HepG2 (cell line): ENCODE results near the gene UBAP1L. TPM values are rescaled to one million over a fixed set of nuclear protein-coding genes. Genes with fewer than 3 reads are reported as not detected.
A peak's percentile ranks its signal among the peaks of the same experiment; 100 is the strongest.

Experiments
- ATAC-seq: fragments of 200-7000 bp; cut with Tn5 transposase; 3 replicates; pipeline ENCODE4 v1.9.1; 2020; ENCODE audit warnings: mild to moderate bottlenecking, moderate library complexity
- BruUV-seq: library from RNA; stranded (reverse); fragments of 400-500 nt; replicated peaks from 2 replicates; lab custom pipeline; 2021; lab: Mats Ljungman, UMichigan
- CTCF ChIA-PET: fragments of 300-600 bp; formaldehyde crosslinking; extraction: SDS; loops from one replicate; lab custom pipeline; 2021; ENCODE audit warnings: low total read pairs, inconsistent platforms, low intra/inter-chr PET ratio; lab: Yijun Ruan, JAX
- POLR2A ChIA-PET: fragments of 350-600 bp; sonication (Branson Sonifier 250); formaldehyde crosslinking; loops from one replicate; lab custom pipeline; 2020; ENCODE audit warnings: antibody characterized with exemption, inconsistent platforms; lab: Yijun Ruan, JAX
- DNase-seq: peaks from one replicate; pipeline ENCODE4 v3.0.0-alpha.2; 2015; ENCODE audit warnings: low spot score
- FAIRE-seq: peaks from 3 replicates; lab custom pipeline; 2011; peaks lifted over from hg19 to GRCh38; lab: Jason Lieb, UNC
- H2AFZ ChIP-seq: one replicate; pipeline ENCODE4 v1.6.1; 2011; ENCODE audit warnings: low read length, inconsistent platforms
- H3K27ac ChIP-seq: fragments of 300-600 bp; 3 replicates; pipeline ENCODE4 v1.8.0; 2011; ENCODE audit warnings: mixed run types, mild to moderate bottlenecking, mixed read lengths, low read length, inconsistent platforms; ENCODE audit not compliant: insufficient read depth; ENCODE audit errors: extremely low read length
- H3K27me3 ChIP-seq, 2 experiments: fragments of 200-600 bp in 1 of 2; 2 replicates in 1 of 2; 3 replicates in 1 of 2; pipeline versions ENCODE4 v1.6.0 to v1.8.0; 2011; ENCODE audit warnings: low read length in 2 of 2, mild to moderate bottlenecking in 2 of 2, moderate library complexity in 2 of 2, inconsistent platforms in 1 of 2; ENCODE audit not compliant: insufficient read depth in 2 of 2, control insufficient read depth in 1 of 2
- H3K36me3 ChIP-seq, 2 experiments: fragments of 200-600 bp in 1 of 2; replicated peaks in 1 of 2; 2 replicates in 1 of 2; 3 replicates in 1 of 2; pipeline versions ENCODE4 v1.5.1 to v1.8.0; 2011; ENCODE audit warnings: low read length in 2 of 2, inconsistent platforms in 1 of 2; ENCODE audit not compliant: insufficient read depth in 2 of 2, control insufficient read depth in 1 of 2
- H3K4me1 ChIP-seq: 2 replicates; pipeline ENCODE4 v1.5.1; 2012; ENCODE audit warnings: low read length, inconsistent platforms; ENCODE audit not compliant: insufficient read depth
- H3K4me2 ChIP-seq: 2 replicates; pipeline ENCODE4 v1.6.0; 2011; ENCODE audit warnings: low read depth, low read length, inconsistent platforms
- H3K4me3 ChIP-seq, 3 experiments: fragments of 200-600 bp in 1 of 3; sonication (generic), shearing (Covaris generic) in 1 of 3; replicated peaks in 1 of 3; 2 replicates each; pipeline ENCODE4 v1.5.1; 2011 to 2016; ENCODE audit warnings: low read length in 3 of 3, inconsistent platforms in 2 of 3, low read depth in 2 of 3, mild to moderate bottlenecking in 2 of 3, control low read depth in 1 of 3, mixed read lengths in 1 of 3; ENCODE audit not compliant: insufficient read depth in 1 of 3
- H3K79me2 ChIP-seq: one replicate; pipeline ENCODE4 v1.6.1; 2011; ENCODE audit warnings: low read length, inconsistent platforms; ENCODE audit not compliant: insufficient read depth
- H3K9ac ChIP-seq: 2 replicates; pipeline ENCODE4 v1.6.0; 2011; ENCODE audit warnings: mild to moderate bottlenecking, low read depth, low read length, inconsistent platforms; ENCODE audit not compliant: insufficient read depth
- H3K9me3 ChIP-seq: 2 replicates; pipeline ENCODE4 v1.5.1; 2012; ENCODE audit warnings: mild to moderate bottlenecking, low read length
- H4K20me1 ChIP-seq: 2 replicates; pipeline ENCODE4 v1.6.0; 2011; ENCODE audit warnings: inconsistent platforms, mild to moderate bottlenecking, low read length, moderate library complexity; ENCODE audit not compliant: insufficient read depth
- BATF2 ChIP-seq: sonication (generic); formaldehyde crosslinking; IDR thresholded peaks from 2 replicates; pipeline ENCODE4 v1.8.0; 2022; ENCODE audit warnings: mild to moderate bottlenecking, missing genetic modification reagents, moderate library complexity
- CENPBD1 ChIP-seq: sonication (generic); formaldehyde crosslinking; IDR thresholded peaks from 2 replicates; pipeline ENCODE4 v1.8.0; 2022; ENCODE audit warnings: missing genetic modification reagents, low read depth, mild to moderate bottlenecking, borderline replicate concordance
- GLMP ChIP-seq: sonication (generic); formaldehyde crosslinking; IDR thresholded peaks from 2 replicates; pipeline ENCODE4 v1.9.0; 2021; ENCODE audit warnings: missing genetic modification reagents, mild to moderate bottlenecking, borderline replicate concordance
- HDAC1 ChIP-seq: sonication (generic); formaldehyde crosslinking; IDR thresholded peaks from 2 replicates; pipeline ENCODE4 v1.5.1; 2020; ENCODE audit warnings: mild to moderate bottlenecking, missing genetic modification reagents
- PCBP1 ChIP-seq: fragments of 200-400 bp; formaldehyde crosslinking; IDR thresholded peaks from 2 replicates; pipeline ENCODE4 v1.6.1; 2017; ENCODE audit warnings: mild to moderate bottlenecking, low read depth, low read length, borderline replicate concordance
- SOX6 ChIP-seq, 2 experiments: fragments of 450-650 bp in 1 of 2; sonication (generic) in 1 of 2; formaldehyde crosslinking in 1 of 2; IDR thresholded peaks; 2 replicates each; pipeline versions ENCODE4 v1.4.0 to v1.6.1; 2017 to 2020; ENCODE audit warnings: antibody characterized with exemption in 1 of 2, mild to moderate bottlenecking in 1 of 2, missing genetic modification reagents in 1 of 2
- ZBTB10 ChIP-seq: sonication (generic); formaldehyde crosslinking; IDR thresholded peaks from 2 replicates; pipeline ENCODE4 v1.4.0; 2020; ENCODE audit warnings: missing genetic modification reagents, borderline replicate concordance
- ZBTB4 ChIP-seq: sonication (generic); formaldehyde crosslinking; IDR thresholded peaks from 2 replicates; pipeline ENCODE4 v1.4.0; 2020; ENCODE audit warnings: missing genetic modification reagents, mild to moderate bottlenecking, borderline replicate concordance
- ZFP82 ChIP-seq: sonication (generic); formaldehyde crosslinking; IDR thresholded peaks from 2 replicates; pipeline ENCODE4 v1.5.1; 2020; ENCODE audit warnings: mild to moderate bottlenecking, missing genetic modification reagents, borderline replicate concordance
- ZNF576 ChIP-seq: sonication (generic); formaldehyde crosslinking; IDR thresholded peaks from 2 replicates; pipeline ENCODE4 v1.4.0; 2020; ENCODE audit warnings: mild to moderate bottlenecking, missing genetic modification reagents
- ZNF644 ChIP-seq: IDR thresholded peaks from 2 replicates; pipeline ENCODE4 v1.6.1; 2016; ENCODE audit warnings: low read depth
- ZNF761 ChIP-seq: sonication (generic); formaldehyde crosslinking; conservative IDR thresholded peaks from 2 replicates; pipeline ENCODE4 v1.4.0; 2020; ENCODE audit warnings: mild to moderate bottlenecking, missing genetic modification reagents
- WGBS: methylation state at CpG from one replicate; pipeline ENCODE4 v1.1.6; 2017; ENCODE audit warnings: low lambda C conversion rate; 5-methylcytosine and 5-hydroxymethylcytosine counted together
- in situ Hi-C: cut with HindIII; loops from 2 replicates; pipeline ENCODE4 v1.10.0; 2017; ENCODE audit warnings: low pct_unique_long_range_greater_than_20kb; ENCODE audit not compliant: extremely low pct_ligation_motif_present
- intact Hi-C: fragments of 100-400 bp; cut with micrococcal nuclease; formaldehyde crosslinking; loops from one replicate; pipeline ENCODE4 v1.10.0; 2022; ENCODE audit not compliant: unreplicated experiment
- polyA plus RNA-seq, 8 experiments: library from polyadenylated mRNA; depleted of rRNA in 3 of 8; stranded (reverse) in 7 of 8; unstranded in 1 of 8; fragments of >200 nt; fragmentation: Illumina TruSeq in 4 of 8; extraction: Trizol in 4 of 8; gene quantifications; 2 replicates each; pipeline versions ENCODE4 v1.2.1 to v1.2.3, GENCODE V29; 2011 to 2016; ENCODE audit warnings: low read depth in 4 of 8, missing spikeins in 1 of 8, mixed read lengths in 1 of 8; ENCODE audit not compliant: insufficient read depth in 1 of 8
- total RNA-seq, 5 experiments: library from RNA; depleted of rRNA; stranded (reverse); fragments of >200 nt; fragmentation: Illumina TruSeq; extraction: Trizol; gene quantifications; 2 replicates each; pipeline ENCODE4 v1.2.3, GENCODE V29; 2016; ENCODE audit warnings: low read depth in 1 of 5

The UBAP1L gene
- total and polyA plus RNA-seq, 2 of the 13 experiments (the other 11 are each of a cell fraction or from before 2014, with no cell fraction given): 0.86 to 1.4 TPM

- Histone ChIP-seq H4K20me1 (peaks cover 6% of the 10 kb centered on the region), H3K9me3 (peaks cover 14% of the 10 kb centered on the region; the same call in 1 of the 2 replicates), H3K36me3 (peaks cover 16 to 22% of the 10 kb centered on the region in 2 experiments), H3K9ac (peak overlapping the region; percentile 92), H3K4me1 (peaks cover 22% of the 10 kb centered on the region), H3K79me2 (peaks cover 19% of the 10 kb centered on the region), H3K4me3 (peak overlapping the region; percentile 87 to 97 (median 89)), H2AFZ (no peak overlapping the region), H3K27me3 (no peaks in the 10 kb centered on the region; a peak in 1 of 5 replicates), H3K27ac (peak overlapping the region; percentile 73), H3K4me2 (peak overlapping the region; percentile 96)
- WGBS: 0% methylated on average over 8 of the region's 93 CpGs
- intact Hi-C loops (no loop called here), in situ Hi-C loops (no loop called here)
- POLR2A ChIA-PET: interaction anchor here (1.0 to 1.4 kb wide), 2 partner anchors 52 to 88 kb away, joined by 5 to 7 read pairs; partner anchors contain the start of genes CLPX and SLC51B
- DNase-seq: peak; percentile 12
- no TSS peak for BruUV-seq
- CTCF ChIA-PET: no interaction called here
- peak; percentile 85 for ATAC-seq
- no peak for FAIRE-seq
- no peak for TF ChIP-seq ZNF644 (CRISPR knock-in tag)
- TF ChIP-seq HDAC1 (CRISPR knock-in tag): no peak; the same call in 1 of the 2 replicates
- no peak for TF ChIP-seq ZNF576
- no peak for TF ChIP-seq ZBTB10 (CRISPR knock-in tag)
- 0 out of 2 replicates have a peak, but pooled peaks have one; percentile 24 for TF ChIP-seq ZNF761 (CRISPR knock-in tag)
- no peak for TF ChIP-seq CENPBD1
- no peak for TF ChIP-seq GLMP (CRISPR knock-in tag)
- no peak for TF ChIP-seq ZBTB4
- TF ChIP-seq SOX6 (IDR thresholded peaks at IDR 0.05): no peak
- TF ChIP-seq SOX6 (CRISPR knock-in tag; IDR thresholded peaks at IDR 0.05): no peak
- TF ChIP-seq ZFP82: no peak
- TF ChIP-seq BATF2 (CRISPR knock-in tag): peak; percentile 23; the same call in 1 of the 2 replicates
- no peak for TF ChIP-seq PCBP1
Measured at GRCh38 chr15:65132878-65133547, 18.0 kb upstream of the UBAP1L start.
